HEK293T (cell line): Measurements from ENCODE around the gene TET3.

Source experiments
- CTCF ChIA-PET: fragments of 350-600 bp; formaldehyde crosslinking; extraction: SDS; loops from one replicate; lab custom pipeline; 2021; ENCODE audit warnings: antibody characterized with exemption, inconsistent platforms; lab: Yijun Ruan, JAX
- POLR2A ChIA-PET: fragments of 350-600 bp; formaldehyde crosslinking; extraction: SDS; loops from one replicate; lab custom pipeline; 2020; ENCODE audit warnings: antibody characterized with exemption, inconsistent platforms; lab: Yijun Ruan, JAX
- DNase-seq: peaks from one replicate; pipeline ENCODE4 v3.0.0; 2012; ENCODE audit warnings: mixed read lengths; ENCODE audit errors: extremely low spot score
- ARNT ChIP-seq: fragments of 450-650 bp; IDR thresholded peaks from 2 replicates; pipeline ENCODE4 v1.6.1; 2017; ENCODE audit warnings: mild to moderate bottlenecking
- BHLHE40 ChIP-seq: fragments of 450-650 bp; IDR thresholded peaks from 2 replicates; pipeline ENCODE4 v1.6.1; 2016; ENCODE audit warnings: mild to moderate bottlenecking, moderate library complexity, borderline replicate concordance
- CTBP1 ChIP-seq: fragments of 450-650 bp; IDR thresholded peaks from 2 replicates; pipeline ENCODE4 v1.6.1; 2016; ENCODE audit warnings: borderline replicate concordance
- ELF4 ChIP-seq: fragments of 450-650 bp; IDR thresholded peaks from 2 replicates; pipeline ENCODE4 v1.6.1; 2017; ENCODE audit warnings: antibody characterized with exemption
- FOXA1 ChIP-seq: fragments of 450-650 bp; IDR thresholded peaks from 2 replicates; pipeline ENCODE4 v1.6.1; 2016; ENCODE audit warnings: mild to moderate bottlenecking
- FOXK2 ChIP-seq: fragments of 450-650 bp; IDR thresholded peaks from 2 replicates; pipeline ENCODE4 v1.6.1; 2016; ENCODE audit warnings: mild to moderate bottlenecking
- FOXM1 ChIP-seq: fragments of 450-650 bp; IDR thresholded peaks from 2 replicates; pipeline ENCODE4 v1.6.1; 2017; ENCODE audit warnings: mild to moderate bottlenecking, borderline replicate concordance
- HDGF ChIP-seq: fragments of 450-650 bp; IDR thresholded peaks from 2 replicates; pipeline ENCODE4 v1.6.1; 2017; ENCODE audit warnings: antibody characterized with exemption, borderline replicate concordance
- L3MBTL2 ChIP-seq: fragments of 450-650 bp; conservative IDR thresholded peaks from 2 replicates; pipeline ENCODE4 v1.6.1; 2016; ENCODE audit warnings: mild to moderate bottlenecking
- LEF1 ChIP-seq: fragments of 450-650 bp; IDR thresholded peaks from 2 replicates; pipeline ENCODE4 v1.6.1; 2017; ENCODE audit warnings: mild to moderate bottlenecking, borderline replicate concordance
- NFRKB ChIP-seq: fragments of 450-650 bp; IDR thresholded peaks from 2 replicates; pipeline ENCODE4 v1.6.1; 2016; ENCODE audit warnings: mild to moderate bottlenecking, moderate library complexity
- PKNOX1 ChIP-seq: fragments of 450-650 bp; IDR thresholded peaks from 2 replicates; pipeline ENCODE4 v1.6.1; 2016
- SP1 ChIP-seq: fragments of 450-650 bp; IDR thresholded peaks from 2 replicates; pipeline ENCODE4 v1.6.1; 2017
- SUZ12 ChIP-seq: fragments of 450-650 bp; IDR thresholded peaks from 2 replicates; pipeline ENCODE4 v1.6.1; 2016; ENCODE audit warnings: mild to moderate bottlenecking
- TARDBP ChIP-seq: fragments of 450-650 bp; IDR thresholded peaks from 2 replicates; pipeline ENCODE4 v1.6.1; 2016
- ZNF384 ChIP-seq: fragments of 450-650 bp; IDR thresholded peaks from 2 replicates; pipeline ENCODE4 v1.6.1; 2016

TET3 gene

DNA sequence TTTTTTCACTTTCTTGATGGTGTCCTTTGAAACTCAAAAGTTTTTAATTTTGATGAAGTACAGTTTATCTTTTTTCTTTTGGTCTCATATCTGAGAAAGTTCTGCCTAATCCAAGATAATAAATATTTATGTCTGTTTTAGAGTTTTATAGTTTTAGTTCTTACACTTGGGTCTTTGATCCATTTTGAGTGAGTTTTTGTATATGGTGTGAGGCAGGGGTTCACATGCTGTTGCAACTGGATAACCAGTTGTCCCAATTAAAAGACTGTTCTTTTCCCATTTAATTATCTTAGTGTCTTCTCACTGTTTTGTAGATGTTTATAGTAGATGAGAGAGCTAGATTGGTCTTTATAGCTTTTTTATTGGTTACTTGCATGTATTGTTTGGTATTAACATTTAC lies 43.6 kb downstream of the TET3 start:
- CTCF ChIA-PET: no interaction called here
- POLR2A ChIA-PET: no interaction called here
- no peak for DNase-seq
- TF ChIP-seq LEF1: no peak
- no peak for TF ChIP-seq SP1
- no peak for TF ChIP-seq ARNT
- no peak for TF ChIP-seq CTBP1

- no peak for TF ChIP-seq LEF1
- TF ChIP-seq NFRKB: no peak
- TF ChIP-seq TARDBP: no peak
- no peak for TF ChIP-seq FOXK2
- CTCF ChIA-PET: no interaction called here
- POLR2A ChIA-PET: no interaction called here
- DNase-seq: no peak
These were observed 44.0 kb downstream of the TET3 start for GRCh38 chr2:74028741-74029140.

- TF ChIP-seq L3MBTL2 (no peak), HDGF (no peak), FOXK2 (no peak), BHLHE40 (no peak), ELF4 (no peak), PKNOX1 (no peak), FOXM1 (no peak), SP1 (no peak), ZNF384 (no peak), LEF1 (no peak), SUZ12 (no peak), ARNT (no peak), CTBP1 (no peak), TARDBP (no peak), NFRKB (no peak), FOXA1 (no peak)
- POLR2A ChIA-PET: interaction anchor here (1.1 kb wide), 1 partner anchor 90 kb away, joined by 3 read pairs; no protein-coding TSS in a partner anchor
- CTCF ChIA-PET: no interaction called here
- no peak for DNase-seq
These were observed 45.1 kb downstream of the TET3 start for GRCh38 chr2:74029714-74030397.

GRCh38 chr2:74031221-74031620 lies 46.5 kb downstream of the TET3 start:
- no peak for DNase-seq
- TF ChIP-seq TARDBP (no peak), ELF4 (no peak), SP1 (no peak), L3MBTL2 (no peak), ZNF384 (no peak), FOXK2 (no peak)
- ChIA-PET POLR2A (no interaction called here), CTCF (no interaction called here)

- TF ChIP-seq CTBP1: no peak
- no peak for TF ChIP-seq SP1
- TF ChIP-seq SUZ12: no peak
- TF ChIP-seq PKNOX1: no peak
- no peak for TF ChIP-seq ZNF384
- TF ChIP-seq ELF4: no peak
- TF ChIP-seq FOXM1: no peak
- no peak for TF ChIP-seq FOXK2
- TF ChIP-seq BHLHE40: no peak
- no peak for TF ChIP-seq TARDBP
- TF ChIP-seq FOXA1: no peak
- TF ChIP-seq ARNT: no peak
- TF ChIP-seq LEF1: no peak
- TF ChIP-seq L3MBTL2: no peak
- TF ChIP-seq NFRKB: no peak
- TF ChIP-seq HDGF: no peak
- ChIA-PET POLR2A (no interaction called here), CTCF (no interaction called here)
- DNase-seq: no peak
These were observed 47.2 kb downstream of the TET3 start for GRCh38 chr2:74031959-74032287.

GRCh38 chr2:74033375-74033774 lies 48.7 kb downstream of the TET3 start:
- TF ChIP-seq SP1 (no peak), FOXM1 (no peak), L3MBTL2 (no peak), HDGF (no peak), TARDBP (no peak)
- DNase-seq: no peak
- CTCF ChIA-PET: no interaction called here
- POLR2A ChIA-PET: no interaction called here
